Glomerular visceral epithelial cell (primary cell): Measurements from ENCODE around the gene TNRC6C.
"Not testable (repeated sequence)": the region's sequence is repeated elsewhere in the genome, so short reads cannot be mapped to it uniquely, and the experiment has no call there.

Experiments
- DNase-seq: peaks from one replicate; pipeline ENCODE4 v3.0.0-alpha.2; 2016; ENCODE audit errors: extremely low spot score

The TNRC6C gene

GRCh38 chr17:77961741-77962140 lies 3.2 kb downstream of the TNRC6C start:
- DNase-seq: no peak

- no peak for DNase-seq
Measured at GRCh38 chr17:77962348-77962747, 3.8 kb downstream of the TNRC6C start.

DNA sequence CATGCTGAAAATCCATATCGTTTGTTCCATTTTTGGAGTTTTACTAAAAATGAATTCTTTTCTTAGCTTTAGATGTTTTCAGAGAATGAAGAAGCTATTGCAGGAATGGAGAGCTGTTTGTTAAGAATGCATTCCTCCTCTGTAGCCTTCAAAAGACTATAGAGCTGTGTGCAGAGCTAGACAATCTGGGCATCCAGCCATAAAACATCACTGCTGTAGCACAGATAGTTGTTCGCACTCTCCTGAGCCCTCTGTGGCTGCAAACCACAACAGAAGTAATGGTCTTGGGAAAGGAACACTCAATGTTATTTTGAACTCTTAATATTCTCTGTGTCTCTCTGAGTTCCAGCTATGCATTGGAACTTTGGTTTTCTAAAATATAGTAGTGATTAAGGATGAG lies 4.9 kb downstream of the TNRC6C start:
- DNase-seq: peak; percentile 76

DNA sequence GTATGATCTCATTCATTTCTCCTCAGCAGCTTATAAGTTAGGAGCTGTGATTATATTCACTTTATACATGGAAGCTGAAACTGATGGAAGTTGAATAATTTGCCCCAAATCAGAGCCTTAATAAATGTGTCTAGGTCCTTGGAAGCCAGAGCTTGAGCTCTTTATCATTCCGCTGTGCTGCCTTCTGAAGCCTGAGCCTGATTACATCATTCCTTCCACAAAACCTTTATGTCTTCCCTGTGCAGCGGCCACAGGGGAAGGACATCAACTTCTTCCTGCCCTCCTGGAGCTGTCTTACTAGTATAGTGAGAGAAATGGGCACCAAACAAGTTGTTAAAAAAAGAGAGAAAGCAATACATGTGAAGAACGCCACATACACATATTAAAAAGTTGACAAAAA lies 6.8 kb downstream of the TNRC6C start:
- no peak for DNase-seq

DNA sequence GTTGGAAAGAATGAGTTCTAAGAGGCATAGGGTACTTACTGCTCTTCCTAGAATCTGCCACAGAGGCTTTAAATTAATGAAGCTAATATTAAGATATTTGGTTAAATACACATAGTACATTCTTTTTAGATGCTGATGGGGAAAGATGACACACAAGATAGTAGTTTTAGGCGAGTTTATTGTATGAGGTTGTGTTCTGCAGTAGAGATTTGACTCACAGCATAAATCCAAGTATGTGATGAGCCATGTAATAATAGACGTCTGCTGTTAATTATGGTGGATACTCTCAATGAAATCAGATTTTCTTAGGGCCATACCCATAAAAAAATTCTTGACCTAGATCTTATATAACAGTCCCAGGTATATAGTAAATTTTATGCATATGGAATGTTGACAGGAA lies 8.0 kb downstream of the TNRC6C start:
- no peak for DNase-seq

GRCh38 chr17:77968788-77969187 lies 10.3 kb downstream of the TNRC6C start:
- no peak for DNase-seq

- DNase-seq: not testable (repeated sequence)
Measured at GRCh38 chr17:77972271-77972670, 13.8 kb downstream of the TNRC6C start.

GRCh38 chr17:77973953-77974352 lies 15.4 kb downstream of the TNRC6C start:
- DNase-seq: no peak

GRCh38 chr17:77974396-77974795 lies 15.9 kb downstream of the TNRC6C start:
- no peak for DNase-seq

DNA sequence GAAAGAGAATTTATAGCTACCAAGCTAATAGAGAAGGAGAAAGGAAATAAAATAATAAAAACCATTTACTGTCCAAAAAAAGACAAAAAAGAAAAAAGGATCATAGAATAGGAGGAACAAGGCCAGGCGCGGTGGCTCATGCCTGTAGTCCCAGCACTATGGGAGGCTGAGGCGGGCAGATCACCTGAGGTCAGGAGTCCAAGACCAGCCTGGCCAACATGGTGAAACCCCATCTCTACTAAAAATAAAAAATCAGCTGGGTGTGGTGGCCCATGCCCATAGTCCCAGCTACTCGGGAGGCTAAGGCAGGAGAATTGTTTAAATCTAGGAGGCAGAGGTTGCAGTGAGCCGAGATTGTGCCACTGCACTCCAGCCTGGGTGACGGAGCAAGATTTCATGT lies 23.9 kb downstream of the TNRC6C start:
- DNase-seq: not testable (repeated sequence)

- no peak for DNase-seq
Measured at GRCh38 chr17:77990301-77990700, 31.8 kb downstream of the TNRC6C start.

GRCh38 chr17:77993735-77994134 lies 35.2 kb downstream of the TNRC6C start:
- DNase-seq: not testable (repeated sequence)

DNA sequence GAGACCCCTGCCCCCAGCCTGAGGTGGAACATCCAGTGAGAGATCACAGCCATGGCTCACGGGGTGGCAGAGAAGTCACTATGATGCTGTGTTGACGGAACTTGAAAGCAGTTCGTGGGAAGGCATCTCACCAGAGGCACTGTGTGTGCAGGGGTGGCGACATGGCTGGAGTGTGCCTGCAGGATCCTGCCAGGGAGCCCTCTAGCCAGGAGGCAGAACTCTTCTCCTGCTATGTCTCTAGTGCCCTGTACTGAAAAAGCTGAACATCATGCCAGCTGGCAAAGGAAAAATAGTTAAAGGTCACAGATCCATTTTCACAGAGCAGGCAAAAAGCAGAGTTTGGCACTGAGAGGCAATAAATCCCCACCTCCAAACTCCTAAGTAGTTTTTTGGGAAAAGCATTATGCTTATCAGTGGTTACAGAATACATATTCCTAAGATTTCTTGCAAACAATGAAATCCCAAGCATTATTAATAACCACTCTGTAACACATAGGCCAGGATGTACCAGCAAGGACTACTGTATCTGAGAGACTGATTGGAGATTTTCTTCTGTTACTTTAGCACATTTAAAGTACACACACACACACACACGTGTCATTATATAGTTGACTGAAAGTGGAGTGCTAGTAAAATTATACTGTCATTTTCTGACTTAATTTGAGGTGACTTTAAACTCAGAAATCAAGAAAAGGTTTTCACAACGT lies 36.8 kb downstream of the TNRC6C start:
- no peak for DNase-seq

DNA sequence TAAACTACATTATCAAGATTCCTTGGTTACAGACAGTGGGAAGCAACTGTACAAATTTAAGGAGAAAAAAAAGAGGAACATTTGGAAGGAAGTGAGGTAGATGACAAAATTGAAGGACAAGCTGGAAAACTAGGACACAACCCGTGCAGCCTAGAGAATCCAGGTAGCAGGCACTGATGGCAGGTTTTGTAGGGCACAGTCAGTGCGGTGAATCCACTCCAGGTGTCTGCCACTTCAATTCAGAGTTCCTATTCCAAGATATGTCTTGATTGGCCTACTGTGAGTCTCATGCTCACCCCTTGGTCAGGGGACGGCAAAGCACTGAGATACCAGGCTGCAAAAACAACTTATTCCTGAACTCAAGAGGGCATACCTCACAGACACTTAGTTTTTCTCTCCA lies 37.8 kb downstream of the TNRC6C start:
- DNase-seq: no peak

- DNase-seq: no peak
Measured at GRCh38 chr17:77999413-78000173, 41.1 kb downstream of the TNRC6C start.

- no peak for DNase-seq
Measured at GRCh38 chr17:78000341-78000740, 41.8 kb downstream of the TNRC6C start.

- no peak for DNase-seq
Measured at GRCh38 chr17:78001182-78001581, 42.7 kb downstream of the TNRC6C start.

- no peak for DNase-seq
Measured at GRCh38 chr17:78001612-78002011, 43.1 kb downstream of the TNRC6C start.

- no peak for DNase-seq
Measured at GRCh38 chr17:78002166-78002565, 43.7 kb downstream of the TNRC6C start.

DNA sequence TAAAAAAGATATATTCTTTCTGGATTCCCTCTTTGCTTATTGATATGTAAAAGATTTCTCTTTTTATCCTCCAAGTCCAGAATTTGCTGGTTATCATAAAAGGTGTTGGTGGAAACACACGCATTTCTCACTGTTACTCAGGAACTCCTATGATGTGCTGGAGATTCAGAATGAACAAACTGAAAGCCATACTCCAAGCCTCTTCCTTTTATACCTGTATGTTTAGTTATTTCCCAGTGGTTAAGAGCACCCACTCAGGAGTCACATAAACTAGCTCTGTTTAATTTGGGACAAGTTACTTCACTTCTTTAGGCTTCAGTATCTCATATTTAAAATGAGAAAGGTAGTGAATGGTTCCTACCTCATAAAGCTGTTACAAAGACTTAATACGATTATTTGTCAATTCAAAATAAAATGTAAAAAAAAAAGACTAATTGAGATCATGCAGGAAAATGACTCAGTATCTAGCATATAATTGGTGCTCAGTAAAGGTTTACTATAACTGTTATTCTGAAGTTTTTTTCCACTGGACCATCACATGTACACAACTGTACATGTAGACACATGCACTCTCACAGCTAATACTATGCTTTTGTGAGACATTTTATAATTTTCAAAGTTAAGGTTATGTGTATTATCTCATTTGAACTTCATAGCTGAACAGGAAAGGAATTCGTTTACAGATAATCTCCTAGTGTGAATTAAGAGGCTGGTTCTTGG lies 47.1 kb downstream of the TNRC6C start:
- DNase-seq: no peak

- DNase-seq: no peak
Measured at GRCh38 chr17:78006338-78006737, 47.8 kb downstream of the TNRC6C start.

GRCh38 chr17:78007647-78008046 lies 49.1 kb downstream of the TNRC6C start:
- no peak for DNase-seq

- DNase-seq: no peak
Measured at GRCh38 chr17:78010759-78011158, 52.3 kb downstream of the TNRC6C start.
